ENCODE measurements around the gene PRMT9.

PRMT9 gene

DNA sequence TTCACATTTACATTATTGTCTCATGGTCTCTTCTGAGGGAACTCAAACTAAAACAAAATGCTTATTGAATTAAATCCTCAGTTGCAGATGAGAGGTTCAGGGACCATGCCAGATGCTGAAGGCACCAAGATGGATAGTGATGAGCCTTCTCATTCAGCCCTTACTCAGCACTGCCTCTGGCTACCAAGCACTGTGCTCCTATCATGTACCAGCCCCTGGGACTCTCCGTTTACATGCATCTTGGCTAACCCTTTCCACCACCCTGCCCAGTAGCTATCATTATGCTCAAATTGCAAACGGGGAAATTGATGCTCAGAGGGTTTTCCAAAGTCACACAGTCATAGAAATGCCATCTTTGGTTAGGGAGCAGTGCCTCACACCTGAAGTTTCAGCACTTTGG, 89.4 kb downstream of the PRMT9 start:
- H3K4me3 ChIP-seq (ENCODE audit: low read depth, low read length): no peak overlapping the region
- TF ChIP-seq, protein P1, sequence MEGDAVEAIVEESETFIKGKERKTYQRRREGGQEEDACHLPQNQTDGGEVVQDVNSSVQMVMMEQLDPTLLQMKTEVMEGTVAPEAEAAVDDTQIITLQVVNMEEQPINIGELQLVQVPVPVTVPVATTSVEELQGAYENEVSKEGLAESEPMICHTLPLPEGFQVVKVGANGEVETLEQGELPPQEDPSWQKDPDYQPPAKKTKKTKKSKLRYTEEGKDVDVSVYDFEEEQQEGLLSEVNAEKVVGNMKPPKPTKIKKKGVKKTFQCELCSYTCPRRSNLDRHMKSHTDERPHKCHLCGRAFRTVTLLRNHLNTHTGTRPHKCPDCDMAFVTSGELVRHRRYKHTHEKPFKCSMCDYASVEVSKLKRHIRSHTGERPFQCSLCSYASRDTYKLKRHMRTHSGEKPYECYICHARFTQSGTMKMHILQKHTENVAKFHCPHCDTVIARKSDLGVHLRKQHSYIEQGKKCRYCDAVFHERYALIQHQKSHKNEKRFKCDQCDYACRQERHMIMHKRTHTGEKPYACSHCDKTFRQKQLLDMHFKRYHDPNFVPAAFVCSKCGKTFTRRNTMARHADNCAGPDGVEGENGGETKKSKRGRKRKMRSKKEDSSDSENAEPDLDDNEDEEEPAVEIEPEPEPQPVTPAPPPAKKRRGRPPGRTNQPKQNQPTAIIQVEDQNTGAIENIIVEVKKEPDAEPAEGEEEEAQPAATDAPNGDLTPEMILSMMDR (IDR thresholded peaks at IDR 0.05; ENCODE audit: low read depth, low read length, missing control alignments): no peak
- no peak for DNase-seq (ENCODE audit: low read depth)

DNA sequence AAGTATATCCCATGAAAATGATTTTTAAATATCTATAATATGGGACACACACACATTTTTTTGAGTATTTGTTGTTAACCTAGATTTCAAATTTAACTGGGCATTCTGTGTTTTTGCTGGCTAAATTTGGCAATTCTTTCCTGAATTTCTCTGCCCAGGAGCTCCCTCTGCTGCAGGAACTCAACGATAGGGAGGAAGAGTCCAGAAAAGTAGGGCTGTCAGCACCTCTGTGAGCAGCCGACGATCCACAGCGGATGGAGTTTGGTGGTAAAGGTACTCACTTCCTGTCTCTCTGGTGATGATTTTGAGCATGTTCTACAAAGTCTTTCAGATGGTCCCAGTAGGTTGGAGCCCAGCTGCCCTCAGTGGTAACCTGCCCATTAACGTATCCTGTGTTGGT, 89.9 kb downstream of the PRMT9 start:
- no peak for DNase-seq (ENCODE audit: low read depth)
- H3K4me3 ChIP-seq (ENCODE audit: low read depth, low read length): no peak overlapping the region
- TF ChIP-seq, protein P1 (IDR thresholded peaks at IDR 0.05; ENCODE audit: low read depth, low read length, missing control alignments): no peak

DNA sequence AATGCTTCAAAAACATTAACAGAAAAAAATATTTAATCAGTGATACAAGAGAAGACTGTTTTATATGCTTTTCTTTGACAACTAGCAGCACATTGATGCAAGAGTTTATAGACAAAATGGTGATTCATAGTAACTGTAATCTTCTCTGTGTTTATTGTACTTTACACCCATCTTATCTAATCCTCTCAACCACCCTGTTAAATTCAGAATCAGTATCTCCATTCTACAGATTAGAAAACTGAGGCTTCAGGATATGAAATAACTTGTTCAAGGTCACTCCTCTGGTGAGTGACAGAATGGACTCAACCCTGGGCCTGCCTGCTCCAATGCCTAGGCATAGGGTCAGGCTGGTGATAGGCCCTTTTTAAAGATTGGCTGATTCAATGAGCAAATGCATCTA, 92.9 kb downstream of the PRMT9 start:
- no peak for DNase-seq (ENCODE audit: low read depth)
- no peak overlapping the region for H3K4me3 ChIP-seq (ENCODE audit: low read depth, low read length)
- TF ChIP-seq, protein P1 (IDR thresholded peaks at IDR 0.05; ENCODE audit: low read depth, low read length, missing control alignments): no peak

DNA sequence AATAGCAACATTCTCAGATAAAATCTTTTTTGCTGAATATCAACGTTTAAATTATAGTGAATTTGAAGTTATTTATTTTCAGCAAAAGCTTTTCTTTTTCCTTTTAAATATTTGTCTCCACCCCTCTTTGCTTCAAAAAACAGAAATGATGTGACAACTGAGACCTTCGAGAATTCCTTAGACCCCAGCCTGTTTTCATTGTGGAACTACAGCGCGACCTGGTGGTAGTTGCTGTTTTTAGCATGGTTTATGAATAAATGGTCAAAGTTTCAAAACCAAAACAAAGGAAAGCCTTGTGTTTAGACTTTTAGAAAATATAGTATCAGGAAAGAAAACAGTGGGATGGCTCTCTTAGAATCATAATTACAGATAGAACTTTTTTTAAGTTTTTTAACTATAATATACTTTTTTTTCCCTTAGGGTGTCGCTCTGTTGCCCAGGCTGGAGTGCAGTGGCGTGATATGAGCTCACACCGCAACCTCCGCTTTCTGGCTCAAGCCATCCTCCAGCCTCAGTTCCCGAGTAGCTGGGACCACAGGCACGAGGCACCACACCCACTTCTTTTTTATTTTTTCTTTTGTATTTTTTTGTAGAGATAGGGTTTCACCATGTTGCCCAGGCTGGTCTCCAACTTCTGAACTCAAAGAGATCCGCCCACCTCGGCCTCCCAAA, 93.6 kb downstream of the PRMT9 start:
- TF ChIP-seq, protein P1 (IDR thresholded peaks at IDR 0.05; ENCODE audit: low read depth, low read length, missing control alignments): peak; percentile 64
- peak; percentile 34 for DNase-seq (ENCODE audit: low read depth)
- H3K4me3 ChIP-seq (ENCODE audit: low read depth, low read length): no peak overlapping the region

DNA sequence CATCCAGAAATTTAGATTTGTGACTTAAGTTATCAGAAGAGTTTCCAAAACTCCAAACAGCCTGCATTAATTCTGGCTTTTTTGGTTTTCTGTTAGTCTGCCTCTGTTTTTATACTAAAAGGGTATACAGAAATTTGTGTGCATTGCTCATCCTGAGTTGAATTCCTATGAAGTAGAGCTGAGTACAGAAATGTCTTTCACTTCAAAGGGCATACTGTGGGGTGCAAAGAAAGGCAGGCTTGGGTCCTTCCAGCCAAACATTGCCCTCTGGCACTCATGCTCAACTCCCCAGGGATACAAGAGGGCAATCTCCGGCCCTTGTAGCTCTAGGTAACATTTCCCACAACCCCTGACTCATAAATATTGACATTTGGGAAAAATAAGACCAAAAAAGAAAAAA, 94.4 kb downstream of the PRMT9 start:
- H3K4me3 ChIP-seq (ENCODE audit: low read depth, low read length): no peak overlapping the region
- no peak for DNase-seq (ENCODE audit: low read depth)
- TF ChIP-seq, protein P1 (IDR thresholded peaks at IDR 0.05; ENCODE audit: low read depth, low read length, missing control alignments): no peak

Data from GM12864 (cell line).